GM12891 (cell line): ENCODE data around the gene COX6A2.

Experiments
- PAX5 ChIP-seq: IDR thresholded peaks from 2 replicates; pipeline ENCODE4 v1.6.1; 2011; ENCODE audit warnings: low read length, moderate library complexity, mild to moderate bottlenecking; ENCODE audit not compliant: insufficient read depth, severe bottlenecking
- POLR2A ChIP-seq: IDR thresholded peaks from 2 replicates; pipeline ENCODE4 v1.6.1; 2011; ENCODE audit warnings: low read depth, low read length, control low read depth
- POLR2AphosphoS5 ChIP-seq: IDR thresholded peaks from 2 replicates; pipeline ENCODE4 v1.6.1; 2011; ENCODE audit warnings: low read depth, low read length, control low read depth
- SPI1 ChIP-seq: IDR thresholded peaks from 2 replicates; pipeline ENCODE4 v1.6.1; 2011; ENCODE audit warnings: low read depth, low read length, control low read depth
- TAF1 ChIP-seq: IDR thresholded peaks from 2 replicates; pipeline ENCODE4 v1.6.1; 2011; ENCODE audit warnings: low read depth, low read length, control low read depth

- TF ChIP-seq POLR2A (no peak), TAF1 (no peak), POLR2AphosphoS5 (no peak), SPI1 (no peak), PAX5 (no peak)
These were observed 27.6 kb upstream of the COX6A2 start for GRCh38 chr16:31455601-31456314.
